Activated CD8-positive, alpha-beta memory T cell treated with anti-CD3 and anti-CD28 coated beads, Interleukin-2, amount 50 U/mL, for 24 hours (primary cell): ENCODE measurements around the gene LEMD2.

Experiments
- DNase-seq: peaks from one replicate; pipeline ENCODE4 v3.0.0-alpha.2; 2020; ENCODE audit errors: extremely low read depth

The LEMD2 gene

DNA sequence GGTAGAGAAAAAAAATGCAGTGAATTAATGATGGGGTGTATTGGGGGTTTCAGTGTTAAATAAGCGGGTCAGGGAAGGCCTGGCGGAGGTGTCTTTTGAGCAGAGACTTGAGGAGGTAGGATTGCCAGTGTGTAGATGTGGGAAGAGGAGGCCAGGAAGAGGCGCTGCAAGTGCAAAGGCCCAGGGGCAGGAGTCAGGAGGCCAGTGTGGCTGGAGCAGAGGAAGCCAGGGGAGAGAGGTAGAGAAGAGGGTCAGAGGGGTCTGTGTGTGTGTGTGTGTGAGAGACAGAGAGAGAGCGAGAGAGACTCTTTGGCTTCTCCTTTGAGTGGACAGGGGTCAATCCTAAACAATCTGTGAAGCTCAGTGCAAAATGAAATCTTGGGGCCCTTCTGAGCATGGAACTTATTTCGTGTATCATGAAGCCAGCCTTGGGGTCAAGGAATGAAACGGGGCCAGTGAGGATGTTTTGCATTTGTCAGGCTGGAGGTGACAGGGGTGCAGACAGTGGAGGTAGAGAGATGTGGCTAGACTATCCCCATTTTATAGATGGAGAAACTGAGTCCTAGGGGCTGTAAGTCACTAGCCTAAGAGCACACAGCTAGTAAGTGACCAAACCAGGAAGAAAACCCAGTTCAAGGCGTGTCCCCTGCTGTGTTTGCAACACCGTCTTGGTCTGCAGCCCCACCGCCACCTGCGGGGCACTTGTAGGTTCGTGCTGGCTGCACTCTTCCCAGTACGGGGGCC lies 32.5 kb downstream of the LEMD2 start:
- DNase-seq, result no peak

DNA sequence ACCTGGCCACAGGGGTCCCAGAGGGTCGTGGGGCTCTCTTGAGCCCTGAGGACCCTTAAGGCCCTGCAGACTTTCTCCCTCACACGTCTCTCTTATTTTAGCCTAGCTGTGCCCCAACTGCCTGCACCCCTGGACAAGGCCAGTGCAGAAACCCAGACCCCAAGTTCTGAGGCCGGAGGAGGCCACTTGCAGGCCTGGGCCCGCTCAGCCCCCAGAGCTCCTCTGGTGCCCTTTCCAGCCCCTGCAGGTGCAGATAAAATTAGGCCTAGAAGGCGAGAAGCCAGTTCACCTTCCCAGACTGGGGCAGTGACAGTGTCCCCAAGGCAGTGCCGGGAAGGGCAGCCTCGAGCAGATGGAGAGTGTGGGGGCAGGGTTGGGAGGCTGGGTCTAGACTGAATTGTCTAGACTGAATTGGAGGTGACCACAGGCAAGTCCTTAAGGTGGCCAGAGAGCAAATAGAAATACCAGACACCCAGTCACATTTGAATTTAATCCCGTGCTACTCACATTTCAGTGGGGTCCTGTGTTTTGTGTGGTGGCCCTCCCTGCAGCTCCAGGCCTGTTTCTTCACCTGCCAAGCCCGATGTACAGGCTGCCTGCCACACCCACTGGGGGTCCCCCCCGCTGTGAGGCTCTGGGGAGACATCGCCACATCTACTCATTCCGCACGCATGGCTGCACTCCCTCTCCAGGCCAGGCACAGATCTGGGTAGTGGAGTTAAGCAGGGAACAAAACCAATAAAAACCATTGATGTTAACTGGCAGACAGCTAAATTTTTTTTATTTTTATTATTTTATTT lies 33.7 kb downstream of the LEMD2 start:
- DNase-seq, result no peak

DNA sequence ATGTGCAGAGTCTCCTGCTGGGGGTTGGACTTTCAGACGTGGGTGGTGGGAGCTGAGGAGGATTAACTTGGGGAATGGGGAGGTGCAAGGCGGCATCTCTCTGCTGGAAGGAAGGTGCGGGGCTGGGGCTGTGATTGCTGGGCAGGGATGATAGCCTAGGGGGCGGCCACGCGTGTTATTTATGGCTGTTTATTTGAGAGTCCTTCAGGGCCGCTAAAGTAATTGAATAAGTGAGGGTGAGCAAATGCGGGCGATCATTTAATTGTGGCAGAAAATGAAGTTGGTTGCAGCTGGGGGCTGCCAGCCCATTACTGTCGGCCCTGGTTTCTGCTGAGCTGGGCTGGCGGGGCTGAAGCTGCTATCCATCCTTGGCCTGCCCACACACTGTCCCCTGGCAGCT lies 34.7 kb downstream of the LEMD2 start:
- no peak for DNase-seq

DNA sequence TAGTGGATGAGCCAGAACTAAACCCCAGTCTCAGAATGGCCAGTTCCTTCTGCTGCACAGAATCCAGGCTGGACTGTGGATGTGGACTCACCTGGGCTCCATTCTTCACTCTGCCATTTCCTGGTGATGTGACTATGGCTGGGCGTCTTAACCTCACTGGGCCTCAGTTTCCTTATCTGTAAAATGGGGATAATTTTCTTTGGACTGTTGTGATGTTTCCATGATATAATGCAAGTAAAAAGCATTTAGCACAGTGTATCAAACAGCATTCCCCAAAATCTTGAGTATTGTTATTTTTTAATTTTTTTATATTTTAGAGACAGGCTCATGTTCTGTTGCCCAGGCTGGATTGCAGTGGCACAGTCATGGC lies 36.3 kb downstream of the LEMD2 start:
- no peak for DNase-seq

DNA sequence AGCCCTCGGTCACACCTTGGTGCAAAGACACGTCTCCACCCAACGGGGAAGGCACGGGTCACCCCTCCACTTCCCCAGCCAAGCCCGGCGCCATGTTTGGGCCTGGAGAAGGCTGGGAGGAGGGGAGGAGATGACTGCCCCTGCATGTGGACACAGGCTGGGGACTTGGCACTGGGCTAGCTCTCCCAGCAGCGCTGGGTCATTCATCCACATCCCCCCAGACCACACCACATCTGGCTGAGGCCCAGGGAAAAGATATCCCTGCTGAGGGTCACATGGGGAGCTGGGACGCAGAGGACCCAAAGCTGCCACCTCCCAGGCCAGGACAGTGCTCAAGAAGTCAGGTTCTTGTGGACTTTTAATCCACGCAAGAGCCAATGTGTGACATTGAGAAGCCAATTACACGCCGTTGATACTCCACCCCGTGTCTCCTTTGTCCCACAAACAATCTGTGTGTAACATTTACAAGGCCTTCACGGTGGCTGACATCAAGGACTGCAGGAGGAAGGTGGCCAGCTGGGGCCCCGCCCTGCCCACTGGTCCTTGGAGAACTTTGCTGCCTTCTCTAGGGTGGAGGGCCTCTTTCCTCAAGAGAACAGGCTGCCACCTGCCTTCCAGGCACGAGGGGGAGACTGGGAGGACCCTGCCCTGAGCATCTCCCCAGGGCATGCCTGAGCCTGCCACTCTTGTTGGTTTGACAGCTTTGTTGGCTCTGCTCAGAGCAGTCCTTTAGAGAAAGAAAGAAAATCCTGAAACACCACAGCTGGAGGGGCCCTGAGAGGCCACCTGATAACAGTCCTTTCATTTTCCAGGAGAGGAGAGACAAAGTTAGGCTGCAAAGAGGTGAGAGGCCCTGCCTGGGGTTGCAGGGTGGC lies 36.9 kb downstream of the LEMD2 start:
- DNase-seq, result no peak

DNA sequence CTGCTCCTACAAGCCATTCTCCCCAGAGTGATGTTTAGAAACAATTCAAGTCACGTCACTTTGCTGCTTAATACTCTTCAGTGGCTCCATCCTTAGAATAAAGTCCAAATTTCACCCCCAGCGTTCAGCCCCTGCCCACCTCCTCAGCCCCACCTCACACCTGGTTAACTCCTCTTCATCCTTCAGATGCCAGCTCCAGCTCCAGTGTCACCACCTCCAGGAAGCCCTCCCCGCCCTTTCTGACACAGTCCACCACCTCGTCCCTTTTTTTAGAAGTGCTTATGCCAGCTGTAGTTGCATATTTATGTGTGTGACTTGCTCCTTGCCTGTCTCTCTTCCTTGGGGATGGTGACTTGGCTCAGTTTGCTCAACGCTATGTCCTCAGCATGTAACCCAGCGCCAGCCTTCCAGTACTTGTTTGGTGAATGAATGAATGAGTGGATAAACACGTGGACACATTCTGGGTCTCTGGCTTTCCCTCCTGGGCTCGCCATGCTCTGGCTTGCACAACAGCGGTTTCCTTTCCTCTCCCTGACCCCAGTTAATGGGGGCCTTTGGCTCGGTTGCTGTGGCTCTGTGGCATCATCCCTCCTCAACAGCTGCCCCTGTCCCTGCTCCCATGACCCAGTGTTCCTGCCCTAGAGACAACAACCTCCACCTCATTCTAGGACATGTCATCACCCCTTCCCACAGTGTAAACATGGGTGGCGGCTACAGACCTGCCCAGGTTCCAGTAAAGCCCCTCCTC lies 38.5 kb downstream of the LEMD2 start:
- DNase-seq, result no peak

DNA sequence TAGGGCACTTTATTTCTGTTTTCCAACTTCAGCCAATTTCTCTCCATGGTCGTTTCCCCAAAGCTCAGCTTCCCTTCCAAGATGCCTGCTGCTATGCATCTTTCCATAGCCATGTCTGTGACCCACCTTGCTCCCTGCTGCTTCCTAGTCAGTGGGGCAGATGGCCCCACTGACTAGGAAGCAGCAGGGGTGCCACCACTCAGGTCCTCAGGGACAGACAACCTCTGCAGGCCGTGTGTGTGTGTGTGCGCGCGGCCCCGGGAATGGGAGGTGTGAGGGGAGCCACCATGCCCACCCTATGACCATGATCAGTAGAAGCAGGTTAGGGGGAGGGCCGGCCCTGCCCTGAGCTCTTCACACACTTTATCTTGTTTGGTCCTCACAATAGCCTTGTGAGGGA lies 39.5 kb downstream of the LEMD2 start:
- DNase-seq, result no peak

DNA sequence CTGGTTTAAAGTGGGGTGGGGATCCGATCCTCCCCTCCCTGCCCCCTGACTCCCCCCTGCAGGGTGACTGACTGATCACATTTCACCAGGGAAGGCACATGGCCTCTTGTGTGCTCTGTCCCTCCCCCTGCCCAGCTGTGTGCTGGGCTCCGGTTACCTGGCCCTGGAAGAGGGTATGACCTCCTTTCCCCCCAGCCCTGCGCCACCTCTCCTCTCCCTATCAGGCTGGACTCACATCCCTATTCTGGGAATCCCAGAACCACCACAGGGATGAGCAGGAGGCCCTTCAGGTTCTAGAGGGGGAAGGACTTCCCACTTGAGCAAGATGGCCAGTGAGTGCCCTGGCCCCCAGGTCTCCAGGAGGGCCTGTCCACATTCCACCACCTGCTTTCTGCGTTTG lies 40.1 kb downstream of the LEMD2 start:
- DNase-seq, result no peak

DNA sequence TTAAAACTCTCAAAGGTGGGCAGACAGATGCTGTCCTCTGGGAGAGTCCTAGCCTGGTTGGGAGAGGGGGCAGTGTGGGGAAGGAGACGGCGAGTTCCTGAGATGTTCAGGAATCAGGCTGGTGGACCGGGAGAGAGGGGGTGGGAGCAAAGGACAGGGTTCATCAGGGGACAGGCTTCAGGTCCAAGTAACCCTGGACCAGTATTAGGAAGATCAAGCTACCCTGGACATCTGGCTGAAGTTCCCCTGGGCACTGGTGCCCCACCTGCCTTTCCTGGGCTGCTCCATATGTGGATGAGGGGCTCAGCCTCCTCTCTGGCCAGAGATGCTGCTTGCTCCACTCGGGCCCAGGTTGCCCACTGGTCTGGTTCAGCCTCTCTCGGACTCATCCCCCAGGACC lies 41.1 kb downstream of the LEMD2 start:
- DNase-seq, result no peak

DNA sequence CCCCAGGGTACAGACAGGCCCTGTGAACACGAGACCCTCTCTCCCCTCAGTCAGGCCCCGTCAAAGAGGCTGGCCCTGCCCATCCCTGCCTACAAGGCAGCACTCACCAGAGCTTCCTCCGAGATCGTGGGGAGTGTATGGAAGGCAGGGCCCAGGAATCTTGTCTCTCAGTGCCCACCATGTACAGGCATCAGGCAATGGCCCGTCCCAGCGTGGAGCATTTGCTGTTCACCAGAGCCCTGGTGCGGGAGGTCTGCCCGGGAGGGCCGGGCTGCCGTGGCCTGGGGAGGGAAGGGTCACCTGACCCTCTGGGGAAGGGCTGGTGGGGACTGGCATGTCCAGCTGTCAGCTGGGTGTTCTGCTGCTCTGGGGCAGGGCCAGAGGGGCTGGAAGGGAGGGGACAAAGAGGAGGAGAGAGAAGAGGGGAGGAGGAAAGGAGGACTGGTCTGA lies 42.3 kb downstream of the LEMD2 start, which contains the start of gene IP6K3:
IP6K3 (minus strand) TSS at position 255 of the 450 bp plus-strand sequence. CDS start 11,429 bp downstream, outside the sequence.
- no peak for DNase-seq

DNA sequence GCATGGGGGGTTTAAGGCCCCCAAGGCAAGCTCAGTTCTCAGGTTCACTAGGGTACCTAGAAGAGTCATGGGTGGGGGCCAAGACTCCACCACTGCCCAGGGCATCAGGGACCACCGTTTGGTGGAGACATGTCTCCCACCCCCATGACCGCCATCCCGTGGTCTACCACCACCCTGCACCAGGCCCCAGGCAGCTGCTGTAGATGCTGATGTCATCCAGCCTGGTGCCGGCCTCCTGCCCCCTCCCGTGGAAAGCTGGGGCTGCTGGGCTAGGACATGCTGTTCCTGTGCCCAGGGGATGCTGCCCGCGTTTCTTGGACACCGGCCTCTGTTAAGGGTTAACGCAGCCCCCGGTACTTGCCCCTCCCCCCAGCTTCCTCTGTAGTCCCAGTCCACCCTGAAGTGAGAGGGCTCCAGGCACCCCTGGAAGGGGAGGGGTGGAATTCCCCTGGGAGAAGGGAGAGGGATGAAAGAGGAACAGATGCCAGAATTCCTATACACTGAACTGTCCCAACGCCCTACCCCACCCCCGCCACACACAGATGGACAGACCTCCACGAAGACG lies 42.8 kb downstream of the LEMD2 start:
- DNase-seq, result no peak

DNA sequence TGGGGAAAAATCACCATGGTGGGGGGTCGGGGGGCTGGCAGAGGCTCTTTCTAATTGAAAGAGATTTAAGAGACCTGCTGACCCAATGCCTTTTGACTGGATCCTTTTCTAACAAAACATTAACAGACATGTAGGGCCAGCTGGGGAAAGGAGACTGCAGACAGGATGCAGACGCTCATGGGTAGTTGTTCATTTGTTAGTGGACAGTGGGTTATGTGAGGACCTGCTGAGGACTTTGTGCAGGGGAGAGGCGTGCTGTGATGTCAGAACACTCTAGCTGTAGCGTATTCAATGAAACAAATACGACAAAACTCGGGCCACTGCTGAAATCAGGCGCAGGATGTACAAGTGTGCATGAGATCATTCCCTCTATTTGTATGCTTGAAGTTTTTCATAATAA lies 43.4 kb downstream of the LEMD2 start:
- DNase-seq, result no peak

DNA sequence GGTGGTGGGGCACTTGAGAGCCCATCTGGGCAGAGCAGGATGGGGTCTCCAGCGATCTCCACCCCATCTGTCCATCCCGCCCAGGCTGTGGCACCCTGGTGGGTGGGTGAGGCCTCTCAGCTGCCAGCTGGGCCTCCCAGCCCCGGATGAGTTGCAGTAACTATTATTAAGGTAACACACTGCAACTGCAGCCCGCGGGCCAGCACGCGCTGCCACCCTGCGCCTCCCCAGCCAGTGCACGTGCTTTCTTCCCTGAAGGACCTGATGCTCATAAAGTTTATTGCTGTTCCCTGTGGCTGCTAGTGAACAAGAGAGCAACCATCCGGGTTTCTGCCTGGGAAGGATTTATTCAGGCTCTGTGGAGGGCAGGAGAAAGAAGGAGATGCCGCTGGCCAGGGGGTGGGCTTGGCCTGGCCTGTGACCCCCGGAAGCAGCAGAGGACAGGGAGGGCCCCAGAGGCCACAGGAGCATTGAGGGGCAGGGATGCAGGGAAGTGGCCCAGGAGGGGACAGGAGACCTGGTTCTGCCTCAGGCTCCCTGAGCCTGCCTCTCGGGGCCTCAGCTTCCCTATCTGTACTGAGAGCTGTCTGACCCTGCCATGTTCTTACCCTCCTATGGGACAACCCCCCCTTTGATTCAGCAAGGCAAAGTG lies 43.9 kb downstream of the LEMD2 start:
- DNase-seq, result no peak

DNA sequence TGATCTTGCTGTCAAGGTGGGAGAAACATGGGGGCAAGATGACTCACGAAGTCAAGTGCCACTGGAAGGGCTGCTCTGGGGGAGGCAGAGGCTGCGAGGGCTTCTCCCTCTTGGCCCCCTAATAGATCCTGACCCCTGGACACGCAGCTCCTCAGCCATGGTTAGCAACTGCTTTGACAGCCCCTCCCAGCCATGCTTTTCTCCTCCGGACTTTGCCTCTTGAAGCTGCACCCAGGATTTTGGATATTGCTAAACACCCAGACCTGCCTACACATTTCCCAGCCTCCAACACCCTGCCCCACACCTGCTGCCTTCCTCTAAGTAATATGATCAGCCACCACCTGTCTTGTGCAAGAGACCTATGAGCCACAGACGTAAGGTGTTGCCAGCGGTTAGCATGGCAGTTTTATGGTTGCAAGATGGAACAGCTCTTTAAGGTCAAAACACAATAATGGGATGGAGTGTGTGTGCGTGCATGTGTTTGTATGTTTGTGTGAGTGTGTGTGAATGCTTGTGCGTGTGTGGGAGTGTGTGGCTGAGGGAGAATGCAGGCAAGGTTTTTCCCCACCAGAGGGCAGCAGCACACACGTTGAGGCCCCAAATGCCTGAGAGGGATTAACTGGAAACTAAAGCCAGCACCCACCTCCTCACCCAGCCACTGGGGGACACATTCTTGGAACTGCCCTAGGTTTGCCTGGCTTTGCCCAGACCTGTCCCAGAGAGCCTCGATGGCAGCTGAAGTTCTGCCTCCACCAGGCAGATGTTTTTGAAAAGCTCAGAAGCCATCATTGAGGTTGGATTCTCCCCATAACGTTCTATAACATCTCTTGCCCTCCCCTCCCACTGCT lies 44.7 kb downstream of the LEMD2 start:
- DNase-seq, result peak; percentile 50

DNA sequence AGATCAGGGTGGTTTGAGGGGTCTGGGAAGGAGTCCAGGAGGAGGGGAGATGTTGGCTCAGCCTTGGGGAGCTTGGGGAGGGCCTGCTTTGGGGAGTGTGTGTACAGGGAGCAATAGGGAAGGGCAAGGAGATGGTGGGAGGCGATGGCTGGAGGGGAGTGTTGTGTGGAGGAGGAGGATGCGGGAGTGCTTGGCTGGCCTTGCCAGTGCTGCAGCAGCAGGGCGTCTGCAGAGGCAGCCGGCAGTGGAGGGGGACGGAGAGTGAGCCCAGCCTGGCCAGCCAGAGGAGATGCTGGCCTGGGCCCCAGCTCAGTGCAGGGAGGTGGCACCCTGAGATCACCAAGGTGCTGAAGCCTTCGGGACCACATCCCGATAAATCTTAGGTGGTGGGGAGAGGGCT lies 46.1 kb downstream of the LEMD2 start:
- DNase-seq, result no peak

DNA sequence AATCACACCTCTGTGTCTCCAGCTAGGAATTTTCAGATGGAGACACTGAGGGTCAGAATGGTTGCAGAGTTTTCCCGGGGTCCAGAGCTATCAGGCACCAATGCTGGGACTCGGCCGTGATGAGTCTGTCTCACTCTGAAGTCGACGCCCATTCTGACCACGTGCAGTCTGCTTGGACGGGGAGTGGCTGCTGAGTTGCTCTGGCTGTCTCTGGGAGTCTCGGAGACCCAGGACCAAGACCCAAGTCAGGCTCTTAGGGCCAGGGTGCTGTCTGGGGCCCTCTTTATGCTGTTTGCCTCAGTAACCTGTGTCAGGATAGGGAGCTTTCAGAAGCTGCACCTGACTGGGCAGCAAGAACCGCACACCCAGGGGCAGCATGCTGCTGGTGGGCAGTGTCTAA lies 46.8 kb downstream of the LEMD2 start:
- DNase-seq, result no peak

DNA sequence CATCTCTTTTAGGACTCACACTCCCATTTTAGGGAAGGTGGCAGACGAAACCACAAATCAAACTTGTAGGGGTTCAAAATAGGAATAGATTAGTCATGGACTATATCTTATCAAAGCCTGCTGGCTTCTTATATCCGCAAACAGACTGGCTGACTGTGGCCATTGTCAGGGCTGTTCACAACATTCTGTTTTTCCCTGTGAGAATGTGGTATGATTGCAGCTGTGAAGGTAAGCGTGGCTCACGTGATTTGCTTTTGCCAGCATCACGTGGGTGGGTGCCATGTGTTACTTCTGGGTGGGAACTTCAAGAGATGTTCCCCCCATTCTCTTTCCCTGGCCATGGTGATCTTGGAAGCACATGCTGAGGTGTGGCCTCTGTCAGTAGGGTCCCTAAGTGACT lies 48.1 kb downstream of the LEMD2 start:
- DNase-seq, result no peak

DNA sequence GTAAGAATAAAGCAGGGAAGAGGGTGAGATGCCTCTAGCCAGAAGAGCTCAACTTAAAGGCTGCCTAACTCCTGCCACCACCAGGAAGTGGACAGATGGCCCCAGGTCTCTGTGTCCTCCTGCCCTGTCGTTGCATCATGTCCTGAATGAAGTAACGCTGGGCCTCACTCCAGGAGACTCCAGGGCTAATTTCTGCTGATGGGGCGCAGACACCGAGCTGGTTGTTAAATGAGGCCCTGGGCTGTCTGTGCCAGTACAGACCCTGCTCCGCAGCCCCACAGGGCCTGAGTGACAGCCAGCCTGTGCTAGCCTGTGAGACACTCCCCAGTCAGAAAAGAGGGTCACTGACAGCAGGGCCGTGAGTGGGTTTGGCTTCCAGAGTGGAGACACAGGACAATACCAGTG lies 48.7 kb downstream of the LEMD2 start:
- no peak for DNase-seq

DNA sequence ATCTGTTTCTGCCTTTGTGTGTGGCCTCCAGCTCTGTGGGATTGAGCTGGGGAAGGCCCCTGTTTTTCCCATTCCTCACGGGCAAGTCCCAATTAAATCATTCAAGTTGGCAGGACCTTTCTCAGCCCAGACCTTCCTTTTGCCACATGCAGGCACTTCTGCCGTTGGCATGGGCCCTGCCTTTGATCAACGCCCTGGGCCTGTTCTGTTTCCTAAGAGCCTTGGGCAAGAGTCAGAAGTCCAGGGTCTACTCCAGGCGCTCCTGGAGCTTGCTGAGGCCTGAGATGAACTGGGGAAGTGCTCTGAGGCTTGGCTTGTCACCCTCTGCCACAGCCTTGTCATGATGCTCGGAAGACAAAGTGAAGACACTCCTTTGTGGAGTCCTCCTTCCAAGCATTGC lies 49.4 kb downstream of the LEMD2 start:
- no peak for DNase-seq

DNA sequence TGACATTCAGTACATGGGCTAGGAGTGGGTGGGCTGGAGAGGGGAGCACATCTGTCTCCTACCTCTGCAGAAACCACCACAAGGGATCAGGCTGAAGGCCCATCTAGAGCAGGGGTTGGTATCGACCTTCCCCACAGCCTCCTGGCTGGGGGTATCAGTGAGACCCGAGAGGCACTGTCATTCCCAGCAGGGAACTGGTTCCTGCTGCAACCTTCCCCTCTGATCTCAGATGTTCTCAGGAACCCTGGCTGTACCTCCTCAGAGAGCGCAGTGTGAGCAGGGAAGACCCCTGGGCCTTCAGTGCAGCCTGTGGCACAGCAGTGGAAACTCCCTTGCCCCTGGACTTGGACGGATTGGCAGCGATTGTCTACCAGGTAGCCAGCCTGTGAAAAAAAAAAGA lies 50.1 kb downstream of the LEMD2 start:
- no peak for DNase-seq
